PC-3 (cell line): ENCODE data around the gene PCDHB16. TPM values are rescaled to one million over a fixed set of nuclear protein-coding genes. Genes with fewer than 3 reads are reported as not detected.
A peak's percentile ranks its signal among the peaks of the same experiment; 100 is the strongest.
"Not testable (repeated sequence)": the region's sequence is repeated elsewhere in the genome, so short reads cannot be mapped to it uniquely, and the experiment has no call there.

Experiments
- ATAC-seq: fragments of 200-7000 bp; cut with Tn5 transposase; 2 replicates; pipeline ENCODE4 v1.9.1; 2020; ENCODE audit warnings: mild to moderate bottlenecking, moderate library complexity
- BruUV-seq: library from RNA; stranded (reverse); fragments of 400-500 nt; replicated peaks from 2 replicates; lab custom pipeline; 2021; lab: Mats Ljungman, UMichigan
- CTCF ChIA-PET: fragments of 300-600 bp; sonication (Branson Sonifier 250); formaldehyde crosslinking; loops from one replicate; lab custom pipeline; 2022; ENCODE audit warnings: antibody characterized with exemption; lab: Charles Lee
- POLR2A ChIA-PET: fragments of 300-600 bp; sonication (Branson Sonifier 250); formaldehyde crosslinking; loops from one replicate; lab custom pipeline; 2022; ENCODE audit warnings: antibody characterized with exemption; ENCODE audit not compliant: unreplicated experiment; lab: Charles Lee
- DNase-seq: peaks from one replicate; pipeline ENCODE4 v3.0.0-alpha.2; 2015
- H2AFZ ChIP-seq: fragments of 300-600 bp; sonication (generic); 2 replicates; pipeline ENCODE4 v1.6.0; 2016; ENCODE audit warnings: antibody characterized with exemption, low read length
- H3F3A ChIP-seq: fragments of 300-600 bp; sonication (generic); one replicate; pipeline ENCODE4 v1.6.0; 2017; ENCODE audit warnings: antibody characterized with exemption, low read length, control low read depth, mild to moderate bottlenecking; ENCODE audit not compliant: unreplicated experiment
- H3K27ac ChIP-seq: fragments of 300-600 bp; sonication (generic); 2 replicates; pipeline ENCODE4 v1.5.1; 2016; ENCODE audit warnings: mild to moderate bottlenecking, low read length
- H3K27me3 ChIP-seq: fragments of 300-600 bp; sonication (generic); 2 replicates; pipeline ENCODE4 v1.6.1; 2016; ENCODE audit warnings: low read length, mixed read lengths
- H3K36me3 ChIP-seq: fragments of 300-600 bp; sonication (generic); 2 replicates; pipeline ENCODE4 v1.6.1; 2016; ENCODE audit warnings: low read depth, mixed run types, low read length, mixed read lengths
- H3K4me1 ChIP-seq: fragments of 300-600 bp; sonication (generic); 2 replicates; pipeline ENCODE4 v1.5.1; 2016; ENCODE audit warnings: low read length; ENCODE audit not compliant: insufficient read depth
- H3K4me2 ChIP-seq: fragments of 300-600 bp; sonication (generic); 2 replicates; pipeline ENCODE4 v1.6.0; 2016; ENCODE audit warnings: low read length
- H3K4me3 ChIP-seq: fragments of 300-600 bp; sonication (generic); 2 replicates; pipeline ENCODE4 v1.5.1; 2016; ENCODE audit warnings: mild to moderate bottlenecking, low read length, mixed read lengths
- H3K79me2 ChIP-seq: fragments of 300-600 bp; sonication (generic); 2 replicates; pipeline ENCODE4 v1.6.1; 2017; ENCODE audit warnings: low read length, mixed read lengths
- H3K9ac ChIP-seq: fragments of 300-600 bp; sonication (generic); 2 replicates; pipeline ENCODE4 v1.6.0; 2016; ENCODE audit warnings: mild to moderate bottlenecking, low read length
- H3K9me2 ChIP-seq: fragments of 300-600 bp; sonication (generic); replicated peaks from 2 replicates; pipeline ENCODE4 v1.6.1; 2016; ENCODE audit warnings: mixed run types, low read length, mixed read lengths
- H3K9me3 ChIP-seq: fragments of 300-600 bp; sonication (generic); 2 replicates; pipeline ENCODE4 v1.6.1; 2016; ENCODE audit warnings: low read length, mixed read lengths
- H4K20me1 ChIP-seq: fragments of 300-600 bp; sonication (generic); 2 replicates; pipeline ENCODE4 v1.6.1; 2016; ENCODE audit warnings: low read length, mixed read lengths
- EZH2phosphoT487 ChIP-seq: fragments of 300-600 bp; sonication (generic); IDR thresholded peaks from 2 replicates; pipeline ENCODE4 v1.6.1; 2018; ENCODE audit warnings: mild to moderate bottlenecking, antibody characterized with exemption, low read length, borderline replicate concordance
- intact Hi-C: fragments of 100-400 bp; cut with micrococcal nuclease; formaldehyde crosslinking; loops from 2 replicates; pipeline ENCODE4 v1.9.0; 2023
- total RNA-seq: library from RNA; depleted of rRNA; stranded (reverse); fragments of >200 nt; gene quantifications from 2 replicates; pipeline ENCODE4 v1.2.3, GENCODE V29; 2014
- TF ChIP-seq, protein P1 (sequence below): fragments of 300-600 bp; sonication (generic); conservative IDR thresholded peaks from 2 replicates; pipeline ENCODE4 v1.5.1; 2017; ENCODE audit warnings: antibody characterized with exemption, low read depth, mild to moderate bottlenecking, low read length

The PCDHB16 gene
- total RNA-seq, 1 experiment from 2014 or later, result not detected

DNA sequence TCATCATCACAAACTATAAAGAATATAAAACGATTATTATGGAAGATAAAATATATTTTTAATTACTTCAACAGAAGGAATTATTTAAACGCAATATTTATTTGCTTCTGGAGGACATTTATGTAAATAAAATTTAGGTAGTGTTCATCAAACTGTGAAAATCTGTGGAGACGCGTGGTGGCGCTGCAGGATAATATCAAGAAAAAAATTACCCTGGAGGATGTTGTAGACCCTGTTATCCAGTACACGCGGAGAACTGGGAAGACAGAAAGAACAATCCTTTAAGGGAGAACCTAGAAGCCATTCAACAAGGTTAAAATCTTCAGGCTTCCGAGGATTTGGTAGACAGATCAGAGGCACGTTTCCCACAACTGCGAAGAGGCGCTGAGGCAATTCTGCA is 26.3 kb downstream of the PCDHB16 start, which contains the start of gene PCDHB12:
PCDHB12 (plus strand) TSS at position 242 of the 400 bp plus-strand sequence. CDS start 189 bp downstream, outside the sequence.
- no peak for ATAC-seq

DNA sequence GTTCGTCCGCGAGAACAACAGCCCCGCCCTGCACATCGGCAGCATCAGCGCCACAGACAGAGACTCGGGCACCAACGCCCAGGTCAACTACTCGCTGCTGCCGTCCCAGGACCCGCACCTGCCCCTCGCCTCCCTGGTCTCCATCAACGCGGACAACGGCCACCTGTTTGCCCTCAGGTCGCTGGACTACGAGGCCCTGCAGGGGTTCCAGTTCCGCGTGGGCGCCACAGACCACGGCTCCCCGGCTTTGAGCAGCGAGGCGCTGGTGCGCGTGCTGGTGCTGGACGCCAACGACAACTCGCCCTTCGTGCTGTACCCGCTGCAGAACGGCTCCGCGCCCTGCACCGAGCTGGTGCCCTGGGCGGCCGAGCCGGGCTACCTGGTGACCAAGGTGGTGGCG is 28.1 kb downstream of the PCDHB16 start:
- H3K4me3 ChIP-seq, H3K27ac ChIP-seq, CTCF ChIA-PET, H4K20me1 ChIP-seq, H3K4me2 ChIP-seq, H3K79me2 ChIP-seq, H2AFZ ChIP-seq, H3K27me3 ChIP-seq, H3K36me3 ChIP-seq, H3K9me2 ChIP-seq, H3K9ac ChIP-seq, H3K9me3 ChIP-seq, BruUV-seq, H3K4me1 ChIP-seq, ATAC-seq, intact Hi-C loops, DNase-seq, H3F3A ChIP-seq, POLR2A ChIA-PET: not testable (repeated sequence)

More for the DNA sequence above, 26.3 kb downstream of the PCDHB16 start, which contains the start of gene PCDHB12:
- Histone ChIP-seq H3K9ac (no peak within 1 kb of the TSS), H2AFZ (peak within 1 kb of the TSS; percentile 42; the same call in 1 of the 2 replicates), H3K36me3 (no peaks in the 10 kb centered on the region), H3K79me2 (no peaks in the 10 kb centered on the region), H3K27me3 (no peaks in the 10 kb centered on the region), H3K4me1 (no peaks in the 10 kb centered on the region), H3K4me3 (no peak within 1 kb of the TSS), H3K9me2 (no peaks in the 10 kb centered on the region), H3K27ac (no peak within 1 kb of the TSS), H3K4me2 (no peak within 1 kb of the TSS), H4K20me1 (no peaks in the 10 kb centered on the region), H3F3A (no peaks in the 10 kb centered on the region), H3K9me3 (no peaks in the 10 kb centered on the region)
- CTCF ChIA-PET, result no interaction called here
- POLR2A ChIA-PET, result no interaction called here
- intact Hi-C loops, result no loop called here
- no TSS peak for BruUV-seq
- peak; percentile 20 for DNase-seq
- TF ChIP-seq, protein P1, sequence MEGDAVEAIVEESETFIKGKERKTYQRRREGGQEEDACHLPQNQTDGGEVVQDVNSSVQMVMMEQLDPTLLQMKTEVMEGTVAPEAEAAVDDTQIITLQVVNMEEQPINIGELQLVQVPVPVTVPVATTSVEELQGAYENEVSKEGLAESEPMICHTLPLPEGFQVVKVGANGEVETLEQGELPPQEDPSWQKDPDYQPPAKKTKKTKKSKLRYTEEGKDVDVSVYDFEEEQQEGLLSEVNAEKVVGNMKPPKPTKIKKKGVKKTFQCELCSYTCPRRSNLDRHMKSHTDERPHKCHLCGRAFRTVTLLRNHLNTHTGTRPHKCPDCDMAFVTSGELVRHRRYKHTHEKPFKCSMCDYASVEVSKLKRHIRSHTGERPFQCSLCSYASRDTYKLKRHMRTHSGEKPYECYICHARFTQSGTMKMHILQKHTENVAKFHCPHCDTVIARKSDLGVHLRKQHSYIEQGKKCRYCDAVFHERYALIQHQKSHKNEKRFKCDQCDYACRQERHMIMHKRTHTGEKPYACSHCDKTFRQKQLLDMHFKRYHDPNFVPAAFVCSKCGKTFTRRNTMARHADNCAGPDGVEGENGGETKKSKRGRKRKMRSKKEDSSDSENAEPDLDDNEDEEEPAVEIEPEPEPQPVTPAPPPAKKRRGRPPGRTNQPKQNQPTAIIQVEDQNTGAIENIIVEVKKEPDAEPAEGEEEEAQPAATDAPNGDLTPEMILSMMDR, result peak; percentile 28; the same call in 1 of the 2 replicates
- TF ChIP-seq EZH2phosphoT487, result no peak

DNA sequence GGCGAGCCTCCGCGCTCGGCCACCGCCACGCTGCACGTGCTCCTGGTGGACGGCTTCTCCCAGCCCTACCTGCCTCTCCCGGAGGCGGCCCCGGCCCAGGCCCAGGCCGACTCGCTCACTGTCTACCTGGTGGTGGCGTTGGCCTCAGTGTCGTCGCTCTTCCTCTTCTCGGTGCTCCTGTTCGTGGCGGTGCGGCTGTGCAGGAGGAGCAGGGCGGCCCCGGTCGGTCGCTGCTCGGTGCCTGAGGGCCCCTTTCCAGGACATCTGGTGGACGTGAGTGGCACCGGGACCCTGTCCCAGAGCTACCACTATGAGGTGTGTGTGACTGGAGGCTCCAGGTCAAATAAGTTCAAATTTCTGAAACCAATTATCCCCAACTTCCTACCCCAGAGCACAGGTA is 28.7 kb downstream of the PCDHB16 start:
- H3K4me2 ChIP-seq, H3K4me1 ChIP-seq, H3K9me2 ChIP-seq, ATAC-seq, H4K20me1 ChIP-seq, H3K4me3 ChIP-seq, DNase-seq, H3K27me3 ChIP-seq, H3F3A ChIP-seq, H3K36me3 ChIP-seq, H3K9ac ChIP-seq, H3K9me3 ChIP-seq, intact Hi-C loops, BruUV-seq, H3K79me2 ChIP-seq, CTCF ChIA-PET, H3K27ac ChIP-seq, POLR2A ChIA-PET, H2AFZ ChIP-seq: not testable (repeated sequence)

DNA sequence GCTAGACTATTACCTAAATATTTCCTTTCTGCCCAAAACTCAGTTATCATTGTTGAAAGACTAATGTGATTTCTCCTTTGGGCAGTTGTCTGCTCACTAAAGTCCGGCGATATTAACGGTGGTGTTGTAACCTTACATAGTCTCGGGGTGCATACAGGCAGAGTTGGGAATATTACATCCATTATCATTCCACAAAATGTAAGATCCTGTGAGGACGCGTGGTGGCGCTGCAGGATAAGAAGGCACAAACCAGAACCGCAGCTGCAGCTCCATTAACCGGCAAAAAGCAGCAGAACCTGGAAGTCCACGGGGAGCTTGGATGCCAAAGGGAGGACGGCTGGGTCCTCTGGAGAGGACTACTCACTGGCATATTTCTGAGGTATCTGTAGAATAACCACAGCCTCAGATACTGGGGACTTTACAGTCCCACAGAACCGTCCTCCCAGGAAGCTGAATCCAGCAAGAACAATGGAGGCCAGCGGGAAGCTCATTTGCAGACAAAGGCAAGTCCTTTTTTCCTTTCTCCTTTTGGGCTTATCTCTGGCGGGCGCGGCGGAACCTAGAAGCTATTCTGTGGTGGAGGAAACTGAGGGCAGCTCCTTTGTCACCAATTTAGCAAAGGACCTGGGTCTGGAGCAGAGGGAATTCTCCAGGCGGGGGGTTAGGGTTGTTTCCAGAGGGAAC is 31.6 kb downstream of the PCDHB16 start, which contains the start of gene PCDHB13:
PCDHB13 (plus strand) TSS at position 264 of the 684 bp plus-strand sequence; CDS start at position 469, 205 bp downstream.
- TSS peak; percentile 41 for BruUV-seq
- H3K27me3 ChIP-seq, H3K9me3 ChIP-seq, H3K4me3 ChIP-seq, H3K4me2 ChIP-seq, POLR2A ChIA-PET, H2AFZ ChIP-seq, H3K27ac ChIP-seq, CTCF ChIA-PET, H3K79me2 ChIP-seq, H3F3A ChIP-seq, H3K36me3 ChIP-seq, H3K4me1 ChIP-seq, H3K9me2 ChIP-seq, H4K20me1 ChIP-seq, intact Hi-C loops, H3K9ac ChIP-seq: not testable (repeated sequence)
- peak; percentile 22 for ATAC-seq
- TF ChIP-seq, protein P1, result 0 out of 2 replicates have a peak, but pooled peaks have one; percentile 18
- DNase-seq, result peak; percentile 7

DNA sequence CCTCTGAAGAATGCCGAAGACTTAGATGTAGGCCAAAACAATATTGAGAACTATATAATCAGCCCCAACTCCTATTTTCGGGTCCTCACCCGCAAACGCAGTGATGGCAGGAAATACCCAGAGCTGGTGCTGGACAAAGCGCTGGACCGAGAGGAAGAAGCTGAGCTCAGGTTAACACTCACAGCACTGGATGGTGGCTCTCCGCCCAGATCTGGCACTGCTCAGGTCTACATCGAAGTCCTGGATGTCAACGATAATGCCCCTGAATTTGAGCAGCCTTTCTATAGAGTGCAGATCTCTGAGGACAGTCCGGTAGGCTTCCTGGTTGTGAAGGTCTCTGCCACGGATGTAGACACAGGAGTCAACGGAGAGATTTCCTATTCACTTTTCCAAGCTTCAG is 32.4 kb downstream of the PCDHB16 start:
- H3F3A ChIP-seq, H3K36me3 ChIP-seq, ATAC-seq, POLR2A ChIA-PET, H3K79me2 ChIP-seq, DNase-seq, intact Hi-C loops, H3K4me2 ChIP-seq, CTCF ChIA-PET, H3K4me3 ChIP-seq, H3K4me1 ChIP-seq, H3K9me3 ChIP-seq, H3K27ac ChIP-seq, H4K20me1 ChIP-seq, H3K27me3 ChIP-seq, H3K9me2 ChIP-seq, H3K9ac ChIP-seq, BruUV-seq, H2AFZ ChIP-seq: not testable (repeated sequence)
